Measurements from ENCODE around the gene DBR1.

Gene DBR1

DNA sequence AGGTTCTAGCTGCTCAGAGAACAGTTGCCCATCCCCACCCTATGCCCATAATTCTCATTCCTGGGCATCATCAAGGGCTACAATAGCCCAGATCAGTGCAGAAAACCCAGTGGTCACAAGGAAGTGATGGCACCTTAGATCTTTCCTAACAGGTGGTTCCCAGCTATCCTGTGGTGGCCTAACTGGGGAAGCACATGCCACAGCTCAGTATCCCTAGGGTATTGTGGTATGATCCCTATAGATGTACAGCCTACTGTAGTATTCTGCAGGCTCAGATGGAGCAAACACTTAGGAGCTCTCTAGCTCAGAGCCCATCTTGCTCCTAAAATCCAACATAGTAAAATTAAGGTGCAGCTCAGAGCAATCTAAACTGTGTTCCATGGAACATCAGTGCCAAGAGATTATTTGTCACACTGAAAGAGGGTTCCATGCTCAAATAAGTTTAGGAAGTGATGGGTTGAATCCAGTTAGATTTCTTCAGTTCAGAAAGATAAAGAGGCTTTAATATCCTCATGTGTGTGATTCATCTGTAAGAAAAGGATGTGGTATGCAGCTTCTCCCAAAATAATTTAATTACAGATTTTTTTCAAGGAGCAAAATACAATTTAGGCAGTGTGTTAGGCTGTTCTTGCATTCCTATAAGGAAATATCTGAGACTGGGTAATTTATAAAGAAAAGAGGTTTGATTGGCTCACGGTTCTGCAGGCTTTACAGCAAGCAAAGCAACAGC lies 46.9 kb downstream of the DBR1 start:
- no peak overlapping the region for H3K27ac ChIP-seq

GRCh38 chr3:138125548-138126221 lies 49.0 kb downstream of the DBR1 start:
- peak overlapping the region in 14 of 21 experiments; percentile 4 to 78 (median 44) for H3K27ac ChIP-seq
- H3K4me3 ChIP-seq, result no peak overlapping the region

More for the DNA sequence above, 46.9 kb downstream of the DBR1 start:
- no peak overlapping the region for H3K4me3 ChIP-seq

DNA sequence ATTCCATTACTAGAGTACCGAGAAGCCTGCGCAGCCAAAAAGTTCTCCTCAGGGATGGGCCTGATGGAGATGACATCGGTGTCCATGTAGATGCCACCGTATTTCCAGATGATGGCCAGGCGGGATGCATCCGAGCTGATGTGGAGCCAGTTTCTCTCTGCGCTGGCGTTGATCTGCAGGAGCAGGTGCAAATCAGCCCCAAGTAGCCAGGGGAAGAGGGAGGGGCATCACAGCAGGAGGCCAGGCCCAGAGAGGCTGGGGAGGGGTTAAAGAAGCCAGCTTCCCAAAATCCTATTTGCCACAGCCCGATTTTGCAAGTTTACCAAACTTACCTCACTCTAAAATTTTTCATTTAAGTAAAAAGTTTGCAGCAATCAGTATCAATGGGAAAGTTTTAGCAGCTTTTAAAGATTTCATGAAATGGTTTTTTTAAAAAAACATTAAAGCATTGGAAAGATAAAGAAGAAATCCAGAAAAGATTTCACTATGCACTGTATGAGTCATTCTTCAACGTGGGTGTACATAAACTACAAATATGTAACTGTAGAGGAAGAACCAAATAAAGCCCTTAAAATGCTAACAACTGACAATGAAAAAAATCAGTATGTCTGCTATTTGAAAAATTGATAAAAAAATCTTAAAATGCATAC lies 49.9 kb downstream of the DBR1 start:
- Histone ChIP-seq H3K4me3 (no peak overlapping the region), H3K27ac (peak overlapping the region in 9 of 21 experiments; percentile 4 to 61 (median 43))

GRCh38 chr3:138124188-138124587 lies 50.5 kb downstream of the DBR1 start:
- Histone ChIP-seq H3K27ac (peak overlapping the region in 2 of 21 experiments; percentile 1 to 61), H3K4me3 (no peak overlapping the region)

DNA sequence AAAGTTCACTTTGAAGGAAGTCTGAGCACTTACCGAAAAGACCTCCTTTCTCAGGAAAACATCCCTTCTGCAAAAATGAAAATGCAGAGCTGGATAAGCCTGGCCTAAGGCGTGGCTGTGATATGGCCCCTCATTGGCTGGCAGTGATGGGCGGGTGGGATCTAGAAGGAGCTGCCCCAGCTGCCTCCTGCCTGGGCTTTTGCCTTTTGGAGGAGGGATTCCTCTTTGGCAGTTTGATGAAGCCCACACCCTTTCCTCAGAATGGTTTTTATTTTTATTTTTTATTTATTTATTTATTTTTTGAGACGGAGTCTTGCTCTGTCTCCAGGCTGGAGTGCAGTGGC lies 55.3 kb downstream of the DBR1 start:
- no peak overlapping the region for H3K4me3 ChIP-seq
- H3K27ac ChIP-seq, result no peak overlapping the region

- Histone ChIP-seq H3K4me3 (no peak overlapping the region), H3K27ac (no peak overlapping the region)
Observed at GRCh38 chr3:138118612-138119422, 55.9 kb downstream of the DBR1 start.

GRCh38 chr3:138114988-138115971 lies 59.4 kb downstream of the DBR1 start, which contains the start of gene DZIP1L:
DZIP1L (minus strand) TSS chr3:138115608; CDS start chr3:138103971, 11,637 bp downstream.
- Histone ChIP-seq H3K4me3 (peak within 1 kb of the TSS; percentile 60 to 81 (median 66)), H3K27ac (peak within 1 kb of the TSS; percentile 44 to 94 (median 86))

DNA sequence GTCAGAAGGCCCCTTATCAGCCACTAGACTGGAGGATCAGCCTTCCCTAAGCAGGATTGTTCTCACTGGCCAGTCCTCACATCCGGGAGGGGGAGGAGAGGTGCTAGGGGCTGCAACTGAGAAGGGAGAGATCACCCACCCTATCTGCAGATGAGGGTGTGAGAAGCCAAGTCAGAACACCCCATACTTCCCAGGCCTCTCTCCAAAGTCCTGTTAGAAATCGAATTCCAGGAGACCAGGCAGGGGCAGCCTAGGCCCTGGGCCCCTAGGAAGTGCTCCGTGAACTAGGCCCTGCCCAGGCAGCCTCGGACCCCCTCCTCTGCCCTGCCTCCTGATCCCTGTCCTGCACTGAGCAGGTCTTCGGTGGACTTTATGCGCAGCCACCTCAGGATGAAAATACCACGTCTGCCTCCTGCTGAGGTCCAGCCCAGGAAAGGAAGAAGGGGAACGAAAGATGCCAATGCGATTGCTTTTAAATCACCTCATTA lies 60.2 kb downstream of the DBR1 start:
- peak overlapping the region; percentile 60 to 81 (median 66) for H3K4me3 ChIP-seq
- peak overlapping the region; percentile 34 to 94 (median 86) for H3K27ac ChIP-seq

DNA sequence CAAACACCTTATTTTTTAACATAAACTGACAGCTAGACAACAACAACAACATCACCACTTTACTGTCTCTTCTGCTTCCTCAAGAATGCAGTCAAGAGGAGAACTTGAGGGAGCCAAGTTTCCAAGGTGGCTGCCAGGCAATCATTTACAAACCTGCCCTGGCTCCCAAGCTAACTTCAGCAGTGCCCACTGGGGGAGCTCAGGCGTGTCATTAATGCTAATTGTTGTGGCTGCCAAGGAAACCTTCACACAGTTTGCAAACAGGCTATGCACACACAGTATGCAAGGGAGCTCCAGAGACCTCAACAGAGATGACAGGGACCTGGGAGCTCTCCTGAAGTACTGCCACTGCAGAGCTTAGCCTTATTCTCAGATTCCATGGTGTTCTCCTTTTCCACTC lies 61.4 kb downstream of the DBR1 start:
- H3K27ac ChIP-seq, result peak overlapping the region in 16 of 21 experiments; percentile 25 to 93 (median 86)

GRCh38 chr3:138112362-138112761 lies 62.4 kb downstream of the DBR1 start:
- H3K27ac ChIP-seq, result peak overlapping the region in 16 of 21 experiments; percentile 12 to 92 (median 38)
- no peak overlapping the region for H3K4me3 ChIP-seq

More for the DNA sequence above, 61.4 kb downstream of the DBR1 start:
- no peak overlapping the region for H3K4me3 ChIP-seq
